ENCODE data around the gene CEP350. TPM values are rescaled to one million over a fixed set of nuclear protein-coding genes. Genes with fewer than 3 reads are reported as not detected.

CEP350 gene
- total and polyA plus RNA-seq, 2 of the 4 experiments (the other 2 are of a cell fraction) = 5.0 to 36.4 TPM

DNA sequence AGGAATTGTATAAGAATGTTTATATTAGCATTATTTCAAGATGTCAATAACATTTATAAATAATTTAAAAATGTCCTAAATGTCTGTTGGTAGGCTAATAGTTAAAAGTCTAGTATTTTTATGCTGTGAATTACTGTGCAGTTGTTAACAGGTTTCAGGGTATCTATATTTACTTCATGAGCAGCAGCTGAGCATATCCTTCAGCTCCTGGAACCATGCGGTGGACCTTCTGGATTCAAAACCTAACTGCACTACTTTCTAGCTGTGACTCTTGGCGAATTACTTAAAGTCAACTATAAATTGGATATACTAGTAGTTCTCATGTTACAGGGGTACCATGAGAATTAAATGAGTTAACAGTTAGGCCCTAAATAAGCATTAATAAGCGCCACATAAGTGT, 3.7 kb downstream of the CEP350 start:
- no peak for TF ChIP-seq MAFK (IDR thresholded peaks at IDR 0.05; ENCODE audit: low read depth, low read length)
- TF ChIP-seq NFE2L2 (IDR thresholded peaks at IDR 0.05; ENCODE audit: low read depth, low read length) = no peak
- TF ChIP-seq, protein P1, sequence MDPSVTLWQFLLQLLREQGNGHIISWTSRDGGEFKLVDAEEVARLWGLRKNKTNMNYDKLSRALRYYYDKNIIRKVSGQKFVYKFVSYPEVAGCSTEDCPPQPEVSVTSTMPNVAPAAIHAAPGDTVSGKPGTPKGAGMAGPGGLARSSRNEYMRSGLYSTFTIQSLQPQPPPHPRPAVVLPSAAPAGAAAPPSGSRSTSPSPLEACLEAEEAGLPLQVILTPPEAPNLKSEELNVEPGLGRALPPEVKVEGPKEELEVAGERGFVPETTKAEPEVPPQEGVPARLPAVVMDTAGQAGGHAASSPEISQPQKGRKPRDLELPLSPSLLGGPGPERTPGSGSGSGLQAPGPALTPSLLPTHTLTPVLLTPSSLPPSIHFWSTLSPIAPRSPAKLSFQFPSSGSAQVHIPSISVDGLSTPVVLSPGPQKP (IDR thresholded peaks at IDR 0.05; ENCODE audit: borderline replicate concordance, low read depth, low read length) = no peak
- TF ChIP-seq CEBPB (IDR thresholded peaks at IDR 0.05; ENCODE audit: low read depth, low read length) = no peak
- no peak for TF ChIP-seq POLR2A (IDR thresholded peaks at IDR 0.05; ENCODE audit: low read depth, low read length)
- TF ChIP-seq CHD1 (IDR thresholded peaks at IDR 0.05; ENCODE audit: low read depth, low read length) = no peak
- TF ChIP-seq, protein P2, sequence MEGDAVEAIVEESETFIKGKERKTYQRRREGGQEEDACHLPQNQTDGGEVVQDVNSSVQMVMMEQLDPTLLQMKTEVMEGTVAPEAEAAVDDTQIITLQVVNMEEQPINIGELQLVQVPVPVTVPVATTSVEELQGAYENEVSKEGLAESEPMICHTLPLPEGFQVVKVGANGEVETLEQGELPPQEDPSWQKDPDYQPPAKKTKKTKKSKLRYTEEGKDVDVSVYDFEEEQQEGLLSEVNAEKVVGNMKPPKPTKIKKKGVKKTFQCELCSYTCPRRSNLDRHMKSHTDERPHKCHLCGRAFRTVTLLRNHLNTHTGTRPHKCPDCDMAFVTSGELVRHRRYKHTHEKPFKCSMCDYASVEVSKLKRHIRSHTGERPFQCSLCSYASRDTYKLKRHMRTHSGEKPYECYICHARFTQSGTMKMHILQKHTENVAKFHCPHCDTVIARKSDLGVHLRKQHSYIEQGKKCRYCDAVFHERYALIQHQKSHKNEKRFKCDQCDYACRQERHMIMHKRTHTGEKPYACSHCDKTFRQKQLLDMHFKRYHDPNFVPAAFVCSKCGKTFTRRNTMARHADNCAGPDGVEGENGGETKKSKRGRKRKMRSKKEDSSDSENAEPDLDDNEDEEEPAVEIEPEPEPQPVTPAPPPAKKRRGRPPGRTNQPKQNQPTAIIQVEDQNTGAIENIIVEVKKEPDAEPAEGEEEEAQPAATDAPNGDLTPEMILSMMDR (conservative IDR thresholded peaks at IDR 0.05; ENCODE audit: low read depth, low read length) = no peak
- TF ChIP-seq BHLHE40 (IDR thresholded peaks at IDR 0.05; ENCODE audit: low read depth, low read length) = no peak
- no peak for TF ChIP-seq MAZ (IDR thresholded peaks at IDR 0.05; ENCODE audit: borderline replicate concordance, low read depth, low read length)
- TF ChIP-seq RFX5 (IDR thresholded peaks at IDR 0.05; ENCODE audit: low read depth, low read length) = no peak
- no peak for TF ChIP-seq FOS (IDR thresholded peaks at IDR 0.05; ENCODE audit: low read depth, low read length)
- Histone ChIP-seq H2BK120ac (ENCODE audit: low read depth, low read length) (no peak overlapping the region), H2BK20ac (ENCODE audit: low read depth, low read length) (no peak overlapping the region), H3K27ac (ENCODE audit: insufficient read depth, low read length) (no peak overlapping the region), H3K9me3 (ENCODE audit: control insufficient read depth, insufficient read depth, low read length) (no peaks in the 10 kb centered on the region), H2AFZ (replicated peaks; ENCODE audit: low read length, poor library complexity) (no peak overlapping the region), H3K4me2 (ENCODE audit: low read depth, low read length) (no peak overlapping the region), H4K5ac (ENCODE audit: low read depth, low read length) (no peak overlapping the region), H4K91ac (ENCODE audit: insufficient read depth, low read depth, low read length) (no peak overlapping the region), H2BK5ac (ENCODE audit: low read depth, low read length, poor library complexity, severe bottlenecking) (no peak overlapping the region), H3K4ac (ENCODE audit: low read depth, low read length) (no peak overlapping the region), H3K27me3 (ENCODE audit: control insufficient read depth, insufficient read depth, low read length) (no peaks in the 10 kb centered on the region), H3K79me1 (ENCODE audit: low read depth in 1 of 2, low read length in 2 of 2) (peaks cover 8 to 39% of the 10 kb centered on the region in 2 experiments), H3K9me1 (ENCODE audit: insufficient read depth, low read length) (0 out of 2 replicates have a peak, but pooled peaks cover 4% of the 10 kb centered on the region), H3K56ac (ENCODE audit: extremely low read depth, insufficient read depth, low read length) (no peak overlapping the region), H4K8ac (ENCODE audit: low read depth in 2 of 2, low read length in 2 of 2) (no peak overlapping the region), H2AK9ac (replicated peaks; ENCODE audit: low read depth, low read length, poor library complexity) (no peak overlapping the region), H3K4me1 (ENCODE audit: control insufficient read depth, insufficient read depth, low read length) (peaks cover 2% of the 10 kb centered on the region; the same call in 1 of the 2 replicates), H3K23ac (ENCODE audit: low read depth, low read length) (0 out of 2 replicates have a peak overlapping the region, but pooled peaks have one; percentile 56), H2AK5ac (ENCODE audit: low read depth, low read length) (no peak overlapping the region), H4K20me1 (ENCODE audit: insufficient read depth, low read length) (peaks cover 13% of the 10 kb centered on the region; the same call in 1 of the 2 replicates), H2BK15ac (ENCODE audit: low read depth, low read length) (no peak overlapping the region), H3K9ac (ENCODE audit: low read depth, low read length) (no peak overlapping the region), H3K14ac (replicated peaks; ENCODE audit: low read depth, low read length) (no peak overlapping the region), H3K36me3 (ENCODE audit: control insufficient read depth, insufficient read depth, low read length) (no peaks in the 10 kb centered on the region), H3K18ac (ENCODE audit: low read depth, low read length) (no peak overlapping the region), H3K4me3 (ENCODE audit: insufficient read depth, low read depth, low read length) (no peak overlapping the region)
- CTCF ChIA-PET = no interaction called here
- POLR2A ChIA-PET (ENCODE audit: unreplicated experiment) = no interaction called here
- DNase-seq = no peak
- dilution Hi-C loops (cut with HindIII; ENCODE audit: low sequenced_read_pairs, unreplicated experiment) = no loop called here
- in situ Hi-C loops (cut with MboI; ENCODE audit: low sequenced_read_pairs) = no loop called here
- BruUV-seq (replicated peaks) = no TSS peak
- intact Hi-C loops (cut with micrococcal nuclease) = no loop called here
- ATAC-seq (ENCODE audit: low read depth) = no peak
- no CpG with 5 or more reads among the region's 3 CpGs for WGBS, 2 experiments (ENCODE audit: extremely low coverage in 2 of 2, insufficient read length in 1 of 2)
